ENCODE measurements around the gene FSCN2. TPM values are rescaled to one million over a fixed set of nuclear protein-coding genes. Genes with fewer than 3 reads are reported as not detected.
"Not testable (repeated sequence)": the region's sequence is repeated elsewhere in the genome, so short reads cannot be mapped to it uniquely, and the experiment has no call there.

Gene FSCN2
- total RNA-seq, 1 donor from 2014 or later = 1.6 TPM

DNA sequence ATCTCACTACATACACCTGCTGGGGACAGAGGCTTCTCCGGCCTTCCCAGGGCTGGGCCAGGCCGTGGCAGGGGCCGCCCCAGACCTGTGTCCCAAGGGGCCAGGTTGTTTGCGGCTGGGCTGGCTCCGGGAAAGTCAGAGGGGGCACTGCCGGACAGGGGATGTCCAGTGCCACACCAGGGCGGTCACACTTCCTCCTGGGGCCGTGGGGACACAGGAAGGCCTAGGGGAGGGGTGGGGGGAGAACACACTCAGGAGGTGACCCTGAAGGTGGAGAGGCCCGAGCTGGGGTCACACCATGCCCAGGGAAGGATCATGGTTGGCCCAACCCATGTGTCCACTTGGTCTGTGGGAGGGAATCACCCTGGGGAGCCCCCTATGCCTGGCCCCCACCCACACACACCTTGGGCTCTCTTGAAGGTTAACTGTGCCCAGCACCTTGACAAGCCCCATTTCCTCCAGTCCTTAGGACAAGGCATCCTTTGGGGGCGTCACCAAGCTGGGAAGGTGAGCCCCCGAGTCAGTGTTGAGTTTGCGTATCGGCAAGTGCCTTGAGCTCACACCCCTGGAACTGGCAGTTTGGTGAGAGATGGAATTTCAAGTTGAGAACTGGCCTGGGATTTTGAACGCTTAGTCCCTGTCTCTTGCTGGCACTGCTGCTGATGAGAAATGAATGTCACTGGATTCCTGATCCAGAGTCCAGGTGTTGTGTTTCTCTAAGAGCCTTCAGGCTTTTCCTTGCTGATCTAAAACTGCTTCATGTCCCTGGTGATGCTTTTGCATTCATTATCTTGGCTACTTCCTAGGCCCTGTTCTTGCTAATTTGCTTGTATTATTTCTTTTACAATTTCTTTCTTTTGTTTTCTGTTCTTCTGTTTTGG is 7.9 kb upstream of the FSCN2 start:
- no peak for ATAC-seq
- no peak for DNase-seq (ENCODE audit: low spot score)
- intact Hi-C loops (cut with DNase I) = no loop called here

GRCh38 chr17:81522491-81523401 is 5.4 kb upstream of the FSCN2 start:
- intact Hi-C loops (cut with DNase I) = no loop called here
- ATAC-seq (no peak), DNase-seq (ENCODE audit: low spot score) (no peak)

GRCh38 chr17:81523402-81524038 is 4.7 kb upstream of the FSCN2 start:
- intact Hi-C loops (cut with DNase I) = no loop called here
- DNase-seq (ENCODE audit: low spot score) (no peak), ATAC-seq (no peak)

GRCh38 chr17:81524039-81524864 is 3.9 kb upstream of the FSCN2 start:
- ATAC-seq = no peak

DNA sequence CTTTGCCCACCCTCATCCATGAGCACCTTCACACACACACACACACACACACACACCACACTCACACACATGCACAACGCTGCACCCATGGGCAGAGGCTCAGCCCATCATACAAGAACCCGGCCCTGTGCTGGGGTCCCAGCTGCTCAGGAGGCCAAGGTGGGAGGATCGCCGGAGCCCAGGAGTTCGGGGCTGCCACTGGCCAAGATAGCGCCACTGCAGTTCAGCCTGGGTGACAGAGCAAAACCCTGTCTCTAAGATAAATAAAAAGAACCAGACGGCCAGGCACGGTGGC is 3.4 kb upstream of the FSCN2 start:
- no peak for ATAC-seq
- intact Hi-C loops (cut with DNase I) = no loop called here

More at GRCh38 chr17:81524039-81524864, 3.9 kb upstream of the FSCN2 start:
- no peak for DNase-seq (ENCODE audit: low spot score)
- intact Hi-C loops (cut with DNase I) = no loop called here

DNA sequence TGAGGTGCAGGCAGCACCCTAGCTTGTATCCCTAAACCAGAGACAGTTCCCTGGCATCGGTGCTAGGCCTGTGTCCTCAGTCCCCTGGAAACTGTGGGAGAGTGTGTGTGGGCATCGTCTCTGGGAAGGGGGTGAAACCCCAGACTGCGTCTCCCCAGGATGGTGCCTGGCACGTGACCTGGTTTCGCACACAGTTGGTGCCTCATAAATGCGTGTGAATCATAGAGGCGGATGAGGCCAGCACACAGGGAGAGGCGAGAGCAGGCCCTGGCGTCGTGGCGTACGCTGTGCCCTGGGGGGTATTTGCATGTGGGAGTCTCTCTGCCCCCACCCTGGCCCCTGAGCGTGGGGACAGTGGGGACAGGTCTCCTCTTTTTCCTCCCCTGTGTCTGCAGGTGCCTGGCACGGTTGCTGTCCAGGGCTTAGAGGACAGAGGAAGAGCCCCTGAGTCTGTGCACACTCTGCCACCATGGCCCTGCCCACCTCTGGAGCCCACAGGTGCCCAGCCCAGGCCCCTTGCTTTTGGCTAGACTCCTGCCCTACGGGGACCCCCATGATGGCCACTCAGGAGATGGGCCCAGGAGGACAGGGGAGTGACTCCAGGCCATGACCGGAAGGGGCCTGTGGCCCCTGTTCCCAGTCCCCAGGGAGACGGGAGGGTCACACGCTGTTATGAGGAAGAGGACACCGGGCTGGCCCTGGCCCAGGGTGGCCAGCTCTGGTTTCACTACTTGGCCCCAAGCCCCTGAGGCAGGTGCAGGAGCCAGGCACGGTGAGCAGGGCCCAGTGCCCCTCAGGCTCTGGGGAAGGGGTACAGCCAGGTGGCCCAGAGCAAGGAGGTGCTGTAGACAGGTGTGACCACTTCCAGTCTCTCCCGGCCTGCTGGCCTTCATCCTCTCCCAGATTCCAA is 1.3 kb upstream of the FSCN2 start:
- intact Hi-C loops (cut with DNase I) = no loop called here
- no peak for ATAC-seq

More for the DNA sequence above, 3.4 kb upstream of the FSCN2 start:
- no peak for DNase-seq (ENCODE audit: low spot score)

GRCh38 chr17:81528384-81528650 is 140 bp downstream of the FSCN2 start:
- intact Hi-C loops (cut with DNase I) = no loop called here
- no peak for ATAC-seq
- no peak for DNase-seq (ENCODE audit: low spot score)

More for the DNA sequence above, 1.3 kb upstream of the FSCN2 start:
- DNase-seq (ENCODE audit: low spot score) = no peak

DNA sequence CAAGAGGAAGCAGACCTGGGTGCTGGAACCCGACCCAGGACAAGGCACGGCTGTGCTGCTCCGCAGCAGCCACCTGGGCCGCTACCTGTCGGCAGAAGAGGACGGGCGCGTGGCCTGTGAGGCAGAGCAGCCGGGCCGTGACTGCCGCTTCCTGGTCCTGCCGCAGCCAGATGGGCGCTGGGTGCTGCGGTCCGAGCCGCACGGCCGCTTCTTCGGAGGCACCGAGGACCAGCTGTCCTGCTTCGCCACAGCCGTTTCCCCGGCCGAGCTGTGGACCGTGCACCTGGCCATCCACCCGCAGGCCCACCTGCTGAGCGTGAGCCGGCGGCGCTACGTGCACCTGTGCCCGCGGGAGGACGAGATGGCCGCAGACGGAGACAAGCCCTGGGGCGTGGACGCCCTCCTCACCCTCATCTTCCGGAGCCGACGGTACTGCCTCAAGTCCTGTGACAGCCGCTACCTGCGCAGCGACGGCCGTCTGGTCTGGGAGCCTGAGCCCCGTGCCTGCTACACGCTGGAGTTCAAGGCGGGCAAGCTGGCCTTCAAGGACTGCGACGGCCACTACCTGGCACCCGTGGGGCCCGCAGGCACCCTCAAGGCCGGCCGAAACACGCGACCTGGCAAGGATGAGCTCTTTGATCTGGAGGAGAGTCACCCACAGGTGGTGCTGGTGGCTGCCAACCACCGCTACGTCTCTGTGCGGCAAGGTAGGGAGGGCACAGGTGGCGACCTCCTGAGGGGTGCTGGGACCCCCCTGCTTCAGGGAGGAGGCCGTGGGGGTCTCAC is 667 bp downstream of the FSCN2 start:
- DNase-seq (ENCODE audit: low spot score) = no peak
- intact Hi-C loops (cut with DNase I) = no loop called here

GRCh38 chr17:81529437-81529803 is 1.2 kb downstream of the FSCN2 start:
- intact Hi-C loops (cut with DNase I) = no loop called here
- no peak for ATAC-seq
- DNase-seq (ENCODE audit: low spot score) = no peak

More for the DNA sequence above, 667 bp downstream of the FSCN2 start:
- no peak for ATAC-seq

- ATAC-seq; intact Hi-C loops (cut with DNase I); DNase-seq (ENCODE audit: low spot score): not testable (repeated sequence)
Observed at GRCh38 chr17:81531013-81531412, 2.8 kb downstream of the FSCN2 start.

DNA sequence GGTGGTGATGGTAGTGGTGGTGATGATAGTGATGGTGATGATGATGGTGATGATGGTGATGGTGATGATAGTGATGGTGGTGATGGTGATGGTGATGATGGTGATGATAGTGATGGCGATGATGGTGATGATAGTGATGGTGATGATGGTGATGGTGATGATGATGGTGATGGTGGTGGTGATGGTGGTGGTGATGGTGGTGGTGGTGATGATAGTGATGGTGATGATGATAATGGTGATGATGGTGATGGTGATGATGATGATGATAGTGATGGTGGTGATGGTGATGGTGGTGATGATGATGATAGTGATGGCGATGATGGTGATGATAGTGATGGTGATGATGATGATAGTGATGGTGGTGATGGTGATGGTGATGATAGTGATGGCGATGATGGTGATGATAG is 3.8 kb downstream of the FSCN2 start:
- DNase-seq (ENCODE audit: low spot score); ATAC-seq; intact Hi-C loops (cut with DNase I): not testable (repeated sequence)

DNA sequence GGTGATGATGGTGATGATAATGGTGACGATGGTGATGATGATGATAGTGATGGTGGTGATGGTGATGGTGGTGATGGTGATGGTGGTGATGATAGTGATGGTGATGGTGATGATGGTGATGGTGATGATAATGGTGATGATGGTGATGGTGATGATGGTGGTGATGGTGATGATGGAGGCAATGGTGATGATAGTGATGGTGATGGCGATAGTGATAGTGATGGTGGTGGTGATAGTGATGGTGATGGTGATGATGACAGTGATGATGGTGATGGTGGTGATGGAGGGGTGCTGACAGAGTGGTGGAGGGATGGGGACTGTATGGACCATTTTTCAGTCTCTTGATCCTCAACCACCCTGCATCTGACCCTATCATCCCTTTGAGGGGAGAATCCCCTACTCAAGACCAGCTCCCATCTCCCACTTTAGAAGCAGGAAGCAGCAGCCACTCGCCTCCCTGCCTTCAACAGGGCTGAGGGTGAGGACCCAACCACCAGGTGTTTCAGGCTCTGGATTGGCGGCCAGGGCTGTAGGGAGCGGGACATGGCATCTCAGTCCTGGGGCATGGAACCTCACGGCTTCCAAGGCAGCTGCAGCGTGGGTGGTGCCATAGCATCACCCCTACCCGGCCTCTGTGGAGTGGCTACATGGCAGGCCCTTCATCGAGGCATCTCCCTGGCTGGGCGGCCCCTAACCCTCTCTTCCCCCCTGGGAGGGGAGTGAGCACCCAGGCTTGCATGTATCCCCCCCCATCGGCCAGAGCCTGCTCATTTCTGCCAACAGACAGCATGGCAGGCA is 4.5 kb downstream of the FSCN2 start:
- ATAC-seq (no peak), DNase-seq (ENCODE audit: low spot score) (no peak)
- intact Hi-C loops (cut with DNase I) = no loop called here

DNA sequence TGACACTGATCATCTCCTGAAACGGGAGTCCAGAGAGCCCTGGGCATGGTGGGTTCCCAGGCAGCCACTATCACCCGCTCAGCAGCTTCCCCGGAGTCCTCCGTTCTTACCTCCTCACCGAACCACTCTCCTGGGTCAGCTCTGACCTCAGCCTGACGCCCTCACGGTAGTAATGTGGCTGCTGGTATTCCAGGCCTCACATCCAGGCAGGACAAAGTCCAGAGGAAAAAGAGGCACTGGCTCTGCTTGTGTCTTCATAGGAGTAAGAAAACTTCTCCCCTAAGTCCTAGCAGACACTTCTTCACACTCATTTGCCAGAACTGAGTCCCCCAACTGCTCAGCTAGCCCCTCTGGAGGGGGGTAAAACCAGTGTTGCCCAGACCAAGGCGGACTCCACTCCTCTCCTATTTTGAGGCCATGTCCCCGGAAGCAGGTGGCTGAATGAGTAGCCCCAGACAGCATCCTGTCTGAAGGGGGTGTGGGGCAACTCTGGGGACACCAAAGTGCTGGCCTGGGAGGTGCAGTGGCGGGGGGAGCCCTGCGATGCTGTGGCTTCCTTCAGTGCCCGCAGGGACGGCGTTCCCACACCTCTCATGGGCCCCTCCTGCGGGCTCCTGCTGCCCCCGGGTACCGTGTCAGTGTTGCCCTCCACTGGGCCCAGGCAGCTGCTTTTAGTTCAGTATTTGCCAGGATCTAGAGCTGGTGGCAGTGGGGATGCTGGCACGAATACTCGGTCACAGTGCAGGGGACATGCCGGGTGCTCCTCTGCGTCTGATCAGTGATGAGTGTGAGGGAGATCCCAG is 5.4 kb downstream of the FSCN2 start:
- ATAC-seq = no peak
- intact Hi-C loops (cut with DNase I) = no loop called here
- DNase-seq (ENCODE audit: low spot score) = no peak

- ATAC-seq = no peak
- intact Hi-C loops (cut with DNase I) = no loop called here
- no peak for DNase-seq (ENCODE audit: low spot score)
Observed at GRCh38 chr17:81534157-81535006, 6.2 kb downstream of the FSCN2 start.

GRCh38 chr17:81535007-81535328 is 6.8 kb downstream of the FSCN2 start:
- intact Hi-C loops (cut with DNase I) = no loop called here
- ATAC-seq (no peak), DNase-seq (ENCODE audit: low spot score) (no peak)

Data from sciatic nerve (tissue), 2 donors.